ENCODE results near the gene KIF6.

DNA sequence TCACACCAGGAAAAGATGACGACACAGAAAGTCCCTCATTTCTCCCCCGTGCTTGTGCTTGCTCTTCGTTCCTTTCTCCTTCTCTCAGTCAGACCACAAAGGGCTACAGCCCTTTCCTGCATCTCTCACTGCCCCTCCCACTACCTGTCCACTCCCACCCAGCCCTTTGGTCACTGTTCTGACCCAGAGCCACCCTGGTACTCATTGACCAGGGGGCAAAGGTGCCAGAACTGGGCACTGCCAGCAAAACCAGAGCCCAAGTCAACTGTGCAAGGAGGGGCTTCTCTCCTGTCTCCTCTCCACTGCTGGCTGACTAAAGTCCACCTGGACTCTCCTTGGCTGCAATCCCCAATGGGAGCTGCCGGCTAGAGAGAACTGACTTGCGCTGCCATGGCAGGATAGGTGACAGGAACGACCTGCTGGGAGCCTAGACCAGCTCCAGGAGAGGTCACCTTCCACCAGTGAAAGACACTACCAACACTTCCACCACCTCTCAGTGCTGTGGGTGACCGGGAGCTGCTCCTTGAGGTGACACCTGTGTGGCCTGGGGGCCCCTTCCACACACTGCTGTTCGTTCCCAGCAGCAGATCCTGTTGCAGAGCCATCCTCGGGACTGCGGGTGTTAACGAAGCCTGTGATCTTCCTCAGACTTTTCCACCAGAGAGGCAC lies 443.8 kb downstream of the KIF6 start:
- TF ChIP-seq ELF4 (IDR thresholded peaks at IDR 0.05) = no peak
- TF ChIP-seq SUZ12 (IDR thresholded peaks at IDR 0.05) = no peak
- no peak for TF ChIP-seq BHLHE40 (IDR thresholded peaks at IDR 0.05; ENCODE audit: borderline replicate concordance)
- TF ChIP-seq SP1 (IDR thresholded peaks at IDR 0.05) = no peak
- TF ChIP-seq, protein P1, sequence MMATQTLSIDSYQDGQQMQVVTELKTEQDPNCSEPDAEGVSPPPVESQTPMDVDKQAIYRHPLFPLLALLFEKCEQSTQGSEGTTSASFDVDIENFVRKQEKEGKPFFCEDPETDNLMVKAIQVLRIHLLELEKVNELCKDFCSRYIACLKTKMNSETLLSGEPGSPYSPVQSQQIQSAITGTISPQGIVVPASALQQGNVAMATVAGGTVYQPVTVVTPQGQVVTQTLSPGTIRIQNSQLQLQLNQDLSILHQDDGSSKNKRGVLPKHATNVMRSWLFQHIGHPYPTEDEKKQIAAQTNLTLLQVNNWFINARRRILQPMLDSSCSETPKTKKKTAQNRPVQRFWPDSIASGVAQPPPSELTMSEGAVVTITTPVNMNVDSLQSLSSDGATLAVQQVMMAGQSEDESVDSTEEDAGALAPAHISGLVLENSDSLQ (IDR thresholded peaks at IDR 0.05) = no peak
- no peak for TF ChIP-seq CTBP1 (IDR thresholded peaks at IDR 0.05; ENCODE audit: borderline replicate concordance)
